ENCODE results near the gene OTULINL. TPM values are rescaled to one million over a fixed set of nuclear protein-coding genes. Genes with fewer than 3 reads are reported as not detected.

OTULINL gene
- total RNA-seq, 1 donor from 2014 or later, result 10.6 TPM

DNA sequence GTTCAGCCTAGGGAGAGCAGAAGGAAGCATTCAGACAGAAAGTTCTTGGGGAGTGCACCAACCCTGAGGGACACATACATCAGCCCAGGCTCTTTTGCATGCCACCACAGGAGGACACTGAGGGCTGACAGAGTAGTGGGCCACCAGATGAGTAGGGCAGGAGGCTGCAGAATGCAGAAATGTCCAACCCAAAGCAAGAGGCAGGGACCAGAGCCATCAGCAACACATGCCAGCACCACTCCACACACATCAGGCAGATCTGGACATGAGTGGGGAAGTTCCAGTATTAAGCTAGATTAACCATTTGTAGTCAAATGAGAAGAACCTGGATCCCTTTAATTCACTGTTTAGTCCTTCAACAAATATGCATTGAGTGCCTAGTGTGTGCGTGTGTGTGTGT, 35.7 kb upstream of the OTULINL start:
- no peaks in the 10 kb centered on the region for H3K4me1 Mint-ChIP-seq
- no peaks in the 10 kb centered on the region for H3K36me3 Mint-ChIP-seq
- peaks cover 5% of the 10 kb centered on the region for H3K9me3 Mint-ChIP-seq

DNA sequence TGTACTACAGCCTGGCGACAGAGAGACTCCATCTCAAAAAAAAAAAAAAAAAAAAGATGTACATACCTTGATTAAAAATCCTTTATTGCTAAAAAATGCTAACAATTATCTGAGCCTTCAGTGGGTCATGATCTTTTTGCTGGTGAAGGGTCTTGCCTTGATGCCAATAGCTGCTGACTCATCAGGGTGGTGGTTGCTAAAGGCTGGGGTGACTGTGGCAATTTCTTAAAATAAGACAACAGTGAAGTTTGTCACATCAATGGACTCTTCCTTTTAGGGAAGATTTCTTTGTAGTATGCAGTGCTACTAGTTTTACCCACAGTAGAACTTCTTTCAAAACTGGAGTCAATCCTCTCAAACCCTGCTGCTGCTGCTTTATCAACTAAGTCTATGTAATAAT, 33.9 kb upstream of the OTULINL start:
- DNase-seq (ENCODE audit: low spot score), result no peak
- Mint-ChIP-seq H3K27me3 (ENCODE audit: insufficient read depth, low read depth) (no peaks in the 10 kb centered on the region), H3K27ac (no peak overlapping the region), H3K36me3 (no peaks in the 10 kb centered on the region), H3K4me3 (no peak overlapping the region), H3K9me3 (no peaks in the 10 kb centered on the region), H3K4me1 (no peaks in the 10 kb centered on the region)
- H3K36me3 ChIP-seq, result no peaks in the 10 kb centered on the region
- no peak overlapping the region for H3K4me2 ChIP-seq
- no peak overlapping the region for H2AFZ ChIP-seq (replicated peaks)
- H4K20me1 ChIP-seq (ENCODE audit: low read depth), result no peaks in the 10 kb centered on the region
- TF ChIP-seq EZH2 (IDR thresholded peaks at IDR 0.05) (no peak), EZH2phosphoT487 (IDR thresholded peaks at IDR 0.05) (no peak)
- TF ChIP-seq, protein P1, sequence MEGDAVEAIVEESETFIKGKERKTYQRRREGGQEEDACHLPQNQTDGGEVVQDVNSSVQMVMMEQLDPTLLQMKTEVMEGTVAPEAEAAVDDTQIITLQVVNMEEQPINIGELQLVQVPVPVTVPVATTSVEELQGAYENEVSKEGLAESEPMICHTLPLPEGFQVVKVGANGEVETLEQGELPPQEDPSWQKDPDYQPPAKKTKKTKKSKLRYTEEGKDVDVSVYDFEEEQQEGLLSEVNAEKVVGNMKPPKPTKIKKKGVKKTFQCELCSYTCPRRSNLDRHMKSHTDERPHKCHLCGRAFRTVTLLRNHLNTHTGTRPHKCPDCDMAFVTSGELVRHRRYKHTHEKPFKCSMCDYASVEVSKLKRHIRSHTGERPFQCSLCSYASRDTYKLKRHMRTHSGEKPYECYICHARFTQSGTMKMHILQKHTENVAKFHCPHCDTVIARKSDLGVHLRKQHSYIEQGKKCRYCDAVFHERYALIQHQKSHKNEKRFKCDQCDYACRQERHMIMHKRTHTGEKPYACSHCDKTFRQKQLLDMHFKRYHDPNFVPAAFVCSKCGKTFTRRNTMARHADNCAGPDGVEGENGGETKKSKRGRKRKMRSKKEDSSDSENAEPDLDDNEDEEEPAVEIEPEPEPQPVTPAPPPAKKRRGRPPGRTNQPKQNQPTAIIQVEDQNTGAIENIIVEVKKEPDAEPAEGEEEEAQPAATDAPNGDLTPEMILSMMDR (IDR thresholded peaks at IDR 0.05), result no peak
- H3K79me2 ChIP-seq (ENCODE audit: low read depth), result no peaks in the 10 kb centered on the region
- no peaks in the 10 kb centered on the region for H3K4me1 ChIP-seq
- no peaks in the 10 kb centered on the region for H3F3A ChIP-seq (ENCODE audit: low read depth)
- no peaks in the 10 kb centered on the region for H3K9me3 ChIP-seq (ENCODE audit: low read depth)
- H3K27ac ChIP-seq, result no peak overlapping the region
- H3K4me3 ChIP-seq, result no peak overlapping the region
- H3K27me3 ChIP-seq, result no peaks in the 10 kb centered on the region
- no peak overlapping the region for H3K9ac ChIP-seq

More for the DNA sequence above, 35.7 kb upstream of the OTULINL start:
- Histone ChIP-seq H3K36me3 (no peaks in the 10 kb centered on the region), H3K4me2 (no peak overlapping the region), H3F3A (ENCODE audit: low read depth) (no peaks in the 10 kb centered on the region), H3K4me3 (no peak overlapping the region), H3K4me1 (no peaks in the 10 kb centered on the region), H3K27ac (no peak overlapping the region), H3K9ac (no peak overlapping the region), H3K27me3 (no peaks in the 10 kb centered on the region), H3K79me2 (ENCODE audit: low read depth) (no peaks in the 10 kb centered on the region), H4K20me1 (ENCODE audit: low read depth) (no peaks in the 10 kb centered on the region), H3K9me3 (ENCODE audit: low read depth) (no peaks in the 10 kb centered on the region), H2AFZ (replicated peaks) (no peak overlapping the region)
- Mint-ChIP-seq H3K27me3 (ENCODE audit: insufficient read depth, low read depth) (peaks cover 2% of the 10 kb centered on the region), H3K4me3 (no peak overlapping the region), H3K27ac (no peak overlapping the region)
- DNase-seq (ENCODE audit: low spot score), result no peak
- no peak for TF ChIP-seq EZH2phosphoT487 (IDR thresholded peaks at IDR 0.05)
- TF ChIP-seq, protein P1 (IDR thresholded peaks at IDR 0.05), result no peak

DNA sequence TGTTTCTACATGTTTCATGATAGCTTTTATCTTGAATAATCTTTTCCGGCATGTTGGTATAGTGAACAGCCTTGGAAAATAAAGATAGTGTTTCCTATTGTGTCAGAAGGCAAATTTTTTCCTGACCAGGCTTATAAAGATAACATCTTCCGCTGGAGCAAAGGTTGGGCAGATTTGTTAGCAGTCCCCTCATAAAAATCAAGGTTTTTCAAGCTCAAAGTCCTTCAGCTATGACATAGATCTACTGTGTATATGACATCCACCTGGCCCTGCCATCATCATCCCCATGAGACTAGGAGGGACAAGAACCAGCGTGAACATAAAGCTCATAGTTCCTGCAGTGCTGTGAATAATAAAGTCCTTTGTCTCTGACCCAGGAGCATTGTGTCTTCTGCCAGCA, 30.4 kb upstream of the OTULINL start:
- H3K27me3 ChIP-seq, result no peaks in the 10 kb centered on the region
- TF ChIP-seq EZH2phosphoT487 (IDR thresholded peaks at IDR 0.05) (no peak), EZH2 (IDR thresholded peaks at IDR 0.05) (no peak)
- TF ChIP-seq, protein P1 (IDR thresholded peaks at IDR 0.05), result no peak
- no peak for DNase-seq (ENCODE audit: low spot score)
- Mint-ChIP-seq H3K36me3 (no peaks in the 10 kb centered on the region), H3K27ac (no peak overlapping the region), H3K4me3 (no peak overlapping the region), H3K27me3 (ENCODE audit: insufficient read depth, low read depth) (peaks cover 3% of the 10 kb centered on the region), H3K4me1 (no peaks in the 10 kb centered on the region), H3K9me3 (no peaks in the 10 kb centered on the region)
- no peaks in the 10 kb centered on the region for H3F3A ChIP-seq (ENCODE audit: low read depth)
- H3K4me3 ChIP-seq, result no peak overlapping the region
- H3K27ac ChIP-seq, result no peak overlapping the region
- H3K4me1 ChIP-seq, result no peaks in the 10 kb centered on the region
- H3K79me2 ChIP-seq (ENCODE audit: low read depth), result no peaks in the 10 kb centered on the region
- no peak overlapping the region for H3K9ac ChIP-seq
- no peaks in the 10 kb centered on the region for H4K20me1 ChIP-seq (ENCODE audit: low read depth)
- H3K9me3 ChIP-seq (ENCODE audit: low read depth), result no peaks in the 10 kb centered on the region
- H3K36me3 ChIP-seq, result no peaks in the 10 kb centered on the region
- H2AFZ ChIP-seq (replicated peaks), result no peak overlapping the region
- H3K4me2 ChIP-seq, result no peak overlapping the region
